Stomach (tissue), 4 donors: Measurements from ENCODE around the gene BCR.

Source experiments
- EP300 ChIP-seq: sonication (generic); formaldehyde crosslinking; IDR thresholded peaks from one replicate; pipeline ENCODE4 v1.6.1; 2017; ENCODE audit warnings: antibody characterized with exemption
- POLR2A ChIP-seq, 4 donors: fragments of 450-650 bp; IDR thresholded peaks; one replicate each; pipeline ENCODE4 v1.6.1; 2016; ENCODE audit warnings: antibody characterized with exemption in 4 of 4, control low read depth in 2 of 4, mild to moderate bottlenecking in 1 of 4, moderate library complexity in 1 of 4
- POLR2AphosphoS5 ChIP-seq, 3 donors: sonication (generic); formaldehyde crosslinking; IDR thresholded peaks; one replicate each; pipeline ENCODE4 v1.6.1; 2016; ENCODE audit warnings: antibody characterized with exemption in 3 of 3
- TF ChIP-seq, protein P1 (sequence below), 7 experiments: fragments of 450-650 bp in 4 of 7; fragments of 200-600 bp in 3 of 7; sonication (generic) in 3 of 7; IDR thresholded peaks; one replicate each; pipeline ENCODE4 v1.5.1; 2016 to 2019; ENCODE audit warnings: antibody characterized with exemption in 7 of 7, control low read depth in 2 of 7, mild to moderate bottlenecking in 1 of 7

DNA sequence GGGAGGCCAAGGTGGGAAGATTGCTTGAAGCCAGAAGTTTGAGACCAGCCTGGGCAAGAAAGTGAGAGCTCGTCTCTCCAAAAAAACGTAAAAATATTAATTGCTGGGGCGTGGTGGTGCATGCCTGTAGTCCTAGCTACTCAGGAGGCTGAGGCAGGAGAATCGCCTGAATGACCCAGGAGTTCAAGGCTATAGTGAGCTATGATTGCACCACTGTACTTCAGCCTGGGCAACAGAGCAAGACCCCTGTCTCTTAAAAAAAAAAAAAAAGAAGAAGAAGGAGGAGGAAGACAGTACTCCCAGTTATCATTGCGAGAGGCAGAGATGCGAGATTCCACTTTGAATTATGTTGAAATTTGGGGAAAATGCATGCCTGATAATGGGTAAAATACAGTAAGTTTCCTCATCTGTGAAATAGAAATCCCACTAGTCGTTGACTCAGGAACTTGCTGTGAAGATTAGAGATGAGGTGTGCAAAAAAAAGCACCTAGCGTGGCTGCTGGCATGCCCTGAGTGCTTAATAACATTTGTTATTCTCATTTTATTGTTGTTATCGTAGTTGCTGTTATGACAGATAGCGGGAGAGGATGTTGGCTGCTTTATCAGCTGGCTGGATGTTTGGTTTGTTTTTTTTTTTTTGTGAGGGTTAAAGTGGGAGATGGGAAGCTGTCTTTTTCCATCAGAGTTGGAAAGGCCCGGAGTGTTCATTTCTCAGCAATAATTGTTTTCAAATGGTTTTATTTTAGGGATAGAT lies 33.4 kb downstream of the BCR start:
- TF ChIP-seq, protein P1, sequence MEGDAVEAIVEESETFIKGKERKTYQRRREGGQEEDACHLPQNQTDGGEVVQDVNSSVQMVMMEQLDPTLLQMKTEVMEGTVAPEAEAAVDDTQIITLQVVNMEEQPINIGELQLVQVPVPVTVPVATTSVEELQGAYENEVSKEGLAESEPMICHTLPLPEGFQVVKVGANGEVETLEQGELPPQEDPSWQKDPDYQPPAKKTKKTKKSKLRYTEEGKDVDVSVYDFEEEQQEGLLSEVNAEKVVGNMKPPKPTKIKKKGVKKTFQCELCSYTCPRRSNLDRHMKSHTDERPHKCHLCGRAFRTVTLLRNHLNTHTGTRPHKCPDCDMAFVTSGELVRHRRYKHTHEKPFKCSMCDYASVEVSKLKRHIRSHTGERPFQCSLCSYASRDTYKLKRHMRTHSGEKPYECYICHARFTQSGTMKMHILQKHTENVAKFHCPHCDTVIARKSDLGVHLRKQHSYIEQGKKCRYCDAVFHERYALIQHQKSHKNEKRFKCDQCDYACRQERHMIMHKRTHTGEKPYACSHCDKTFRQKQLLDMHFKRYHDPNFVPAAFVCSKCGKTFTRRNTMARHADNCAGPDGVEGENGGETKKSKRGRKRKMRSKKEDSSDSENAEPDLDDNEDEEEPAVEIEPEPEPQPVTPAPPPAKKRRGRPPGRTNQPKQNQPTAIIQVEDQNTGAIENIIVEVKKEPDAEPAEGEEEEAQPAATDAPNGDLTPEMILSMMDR (IDR thresholded peaks at IDR 0.05) = no peak
- no peak for TF ChIP-seq POLR2A (IDR thresholded peaks at IDR 0.05)
- TF ChIP-seq POLR2AphosphoS5 (IDR thresholded peaks at IDR 0.05) = no peak
- TF ChIP-seq EP300 = no peak
